ENCODE results near the gene TEX10. TPM values are rescaled to one million over a fixed set of nuclear protein-coding genes. Genes with fewer than 3 reads are reported as not detected.

TEX10 gene
- polyA plus RNA-seq, 1 donor (not counting 4 experiments of a cell fraction or from before 2014, with no cell fraction given): 50.7 TPM

- no peak overlapping the region for H3K27ac ChIP-seq (ENCODE audit: control insufficient read depth, insufficient read depth, low read length)
- H2AFZ ChIP-seq (ENCODE audit: control insufficient read depth, low read length): no peak overlapping the region
- no peaks in the 10 kb centered on the region for H3K79me2 ChIP-seq (ENCODE audit: control insufficient read depth, insufficient read depth, low read length)
- dilution Hi-C loops (cut with MboI; ENCODE audit: extremely low pct_ligation_motif_present, low sequenced_read_pairs): no loop called here
- no peaks in the 10 kb centered on the region for H3K4me1 ChIP-seq (ENCODE audit: control insufficient read depth, extremely low read depth, insufficient read depth, low read length)
- H3K4me3 ChIP-seq (ENCODE audit: control insufficient read depth in 2 of 3, extremely low read depth in 1 of 3, insufficient read depth in 2 of 3, low read depth in 1 of 3, low read length in 3 of 3): no peak overlapping the region
- H3K9me1 ChIP-seq (ENCODE audit: control insufficient read depth, extremely low read depth, insufficient read depth, low read length): no peaks in the 10 kb centered on the region
- no peaks in the 10 kb centered on the region for H4K20me1 ChIP-seq (ENCODE audit: control insufficient read depth, extremely low read depth, insufficient read depth, low read length)
- no peak overlapping the region for H3K4me2 ChIP-seq (ENCODE audit: control insufficient read depth, extremely low read depth, insufficient read depth, low read depth, low read length)
- H3K9ac ChIP-seq (ENCODE audit: control insufficient read depth, extremely low read depth, insufficient read depth, low read length): no peak overlapping the region
- no peak for TF ChIP-seq EZH2 (IDR thresholded peaks at IDR 0.05; ENCODE audit: low read length)
- no peak for TF ChIP-seq CTCF (optimal IDR thresholded peaks at IDR 0.05 in 1 of 3, IDR thresholded peaks at IDR 0.05 in 1 of 3, conservative IDR thresholded peaks at IDR 0.05 in 1 of 3; ENCODE audit: extremely low read depth in 1 of 3, insufficient read depth in 2 of 3, low read length in 3 of 3)
- DNase-seq (ENCODE audit: low read depth, low spot score): no peak
- H3K27me3 ChIP-seq (ENCODE audit: control insufficient read depth, extremely low read depth, insufficient read depth, low read length): no peaks in the 10 kb centered on the region
- no peak for FAIRE-seq
- no peaks in the 10 kb centered on the region for H3K36me3 ChIP-seq (ENCODE audit: control insufficient read depth in 2 of 2, extremely low read depth in 1 of 2, insufficient read depth in 2 of 2, low read length in 2 of 2)
- H3K9me3 ChIP-seq (ENCODE audit: control insufficient read depth, low read depth, low read length): no peaks in the 10 kb centered on the region
Measured at GRCh38 chr9:100397529-100398266, 45.0 kb upstream of the TEX10 start.

- H3K4me1 ChIP-seq (ENCODE audit: control insufficient read depth, extremely low read depth, insufficient read depth, low read length): no peaks in the 10 kb centered on the region
- DNase-seq (ENCODE audit: low read depth, low spot score) (no peak), FAIRE-seq (no peak)
- no peaks in the 10 kb centered on the region for H3K27me3 ChIP-seq (ENCODE audit: control insufficient read depth, extremely low read depth, insufficient read depth, low read length)
- H3K36me3 ChIP-seq (ENCODE audit: control insufficient read depth in 2 of 2, extremely low read depth in 1 of 2, insufficient read depth in 2 of 2, low read length in 2 of 2): no peaks in the 10 kb centered on the region
- no peak for TF ChIP-seq EZH2 (IDR thresholded peaks at IDR 0.05; ENCODE audit: low read length)
- no peak for TF ChIP-seq CTCF (optimal IDR thresholded peaks at IDR 0.05 in 1 of 3, IDR thresholded peaks at IDR 0.05 in 1 of 3, conservative IDR thresholded peaks at IDR 0.05 in 1 of 3; ENCODE audit: extremely low read depth in 1 of 3, insufficient read depth in 2 of 3, low read length in 3 of 3)
- no peaks in the 10 kb centered on the region for H3K9me1 ChIP-seq (ENCODE audit: control insufficient read depth, extremely low read depth, insufficient read depth, low read length)
- dilution Hi-C loops (cut with MboI; ENCODE audit: extremely low pct_ligation_motif_present, low sequenced_read_pairs): no loop called here
- H3K27ac ChIP-seq (ENCODE audit: control insufficient read depth, insufficient read depth, low read length): no peak overlapping the region
- no peak overlapping the region for H3K9ac ChIP-seq (ENCODE audit: control insufficient read depth, extremely low read depth, insufficient read depth, low read length)
- H2AFZ ChIP-seq (ENCODE audit: control insufficient read depth, low read length): no peak overlapping the region
- no peak overlapping the region for H3K4me3 ChIP-seq (ENCODE audit: control insufficient read depth in 2 of 3, extremely low read depth in 1 of 3, insufficient read depth in 2 of 3, low read depth in 1 of 3, low read length in 3 of 3)
- H4K20me1 ChIP-seq (ENCODE audit: control insufficient read depth, extremely low read depth, insufficient read depth, low read length): no peaks in the 10 kb centered on the region
- no peak overlapping the region for H3K4me2 ChIP-seq (ENCODE audit: control insufficient read depth, extremely low read depth, insufficient read depth, low read depth, low read length)
- no peaks in the 10 kb centered on the region for H3K9me3 ChIP-seq (ENCODE audit: control insufficient read depth, low read depth, low read length)
- no peaks in the 10 kb centered on the region for H3K79me2 ChIP-seq (ENCODE audit: control insufficient read depth, insufficient read depth, low read length)
Measured at GRCh38 chr9:100396769-100397168, 44.0 kb upstream of the TEX10 start.

Measured in keratinocyte (primary cell).